GM18526 (cell line): ENCODE results near the gene NDC80.

Source experiments
- POLR2A ChIP-seq: IDR thresholded peaks from 3 replicates; pipeline ENCODE4 v1.6.1; 2011; ENCODE audit not compliant: insufficient read length; ENCODE audit errors: extremely low read depth

The NDC80 gene

DNA sequence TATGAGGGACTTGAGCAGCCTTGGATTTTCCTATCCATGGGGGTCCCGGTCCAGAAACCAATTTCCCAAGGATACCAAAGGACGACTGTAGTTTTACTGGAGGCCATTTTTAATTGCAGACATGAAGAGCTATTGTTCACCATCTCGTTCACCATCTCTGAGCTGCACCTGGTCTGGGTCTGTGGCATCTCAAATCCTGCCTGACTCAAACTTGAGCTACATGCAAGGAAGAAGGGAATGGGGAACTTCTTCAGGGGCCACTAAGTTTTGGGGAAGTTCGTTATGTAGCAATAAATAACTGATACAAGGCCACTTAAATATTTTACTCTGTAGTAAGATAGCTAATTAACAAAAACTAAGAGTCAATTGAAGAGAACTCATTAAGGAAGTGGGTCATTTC is 82.1 kb downstream of the NDC80 start:
- TF ChIP-seq POLR2A = no peak

DNA sequence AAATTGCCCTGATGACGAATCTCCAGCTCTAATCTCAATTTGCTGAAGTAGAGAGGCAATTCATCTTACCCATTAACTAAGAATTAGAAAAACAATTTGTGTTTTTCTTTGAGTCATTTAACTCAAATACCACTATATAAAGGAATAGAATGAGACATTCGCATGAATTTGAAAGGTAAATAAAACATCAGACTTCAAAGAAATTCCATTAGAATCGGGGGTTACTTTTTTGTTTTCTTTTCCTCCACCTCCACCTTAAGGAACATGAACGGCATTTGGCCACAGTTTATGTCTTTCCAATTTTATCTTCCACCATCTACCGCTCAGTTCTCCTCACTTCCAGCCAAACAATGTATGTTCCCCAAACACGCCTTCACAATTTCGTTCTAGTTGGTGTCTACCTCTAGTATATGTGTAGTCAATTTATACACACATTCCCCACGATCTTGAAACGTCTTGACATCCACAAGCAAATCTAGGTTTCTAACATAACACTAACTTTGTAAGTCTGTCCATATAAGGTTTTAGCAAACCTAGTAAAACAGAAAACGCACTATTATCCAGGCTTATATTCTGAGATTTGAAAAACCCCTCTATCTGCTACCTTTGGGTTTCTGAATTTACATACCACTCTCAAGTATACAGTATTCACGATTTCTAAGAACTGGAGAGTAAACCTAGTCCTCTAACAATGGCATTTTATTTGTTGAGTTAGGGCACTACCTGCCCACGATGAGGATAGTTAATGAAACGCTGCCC is 83.0 kb downstream of the NDC80 start:
- no peak for TF ChIP-seq POLR2A

DNA sequence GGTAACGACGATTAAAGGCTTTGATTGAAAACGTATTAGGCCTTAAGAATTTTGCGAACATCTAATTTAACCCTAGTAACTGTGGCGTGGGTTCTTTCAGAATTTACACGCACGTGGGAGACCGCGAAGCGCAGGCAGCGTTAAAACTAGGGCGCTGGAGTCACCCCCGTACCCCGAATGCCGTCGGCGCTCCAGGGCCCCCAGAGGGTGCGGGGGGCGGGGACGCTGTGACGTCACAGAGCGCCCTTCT is 83.5 kb downstream of the NDC80 start:
- no peak for TF ChIP-seq POLR2A

DNA sequence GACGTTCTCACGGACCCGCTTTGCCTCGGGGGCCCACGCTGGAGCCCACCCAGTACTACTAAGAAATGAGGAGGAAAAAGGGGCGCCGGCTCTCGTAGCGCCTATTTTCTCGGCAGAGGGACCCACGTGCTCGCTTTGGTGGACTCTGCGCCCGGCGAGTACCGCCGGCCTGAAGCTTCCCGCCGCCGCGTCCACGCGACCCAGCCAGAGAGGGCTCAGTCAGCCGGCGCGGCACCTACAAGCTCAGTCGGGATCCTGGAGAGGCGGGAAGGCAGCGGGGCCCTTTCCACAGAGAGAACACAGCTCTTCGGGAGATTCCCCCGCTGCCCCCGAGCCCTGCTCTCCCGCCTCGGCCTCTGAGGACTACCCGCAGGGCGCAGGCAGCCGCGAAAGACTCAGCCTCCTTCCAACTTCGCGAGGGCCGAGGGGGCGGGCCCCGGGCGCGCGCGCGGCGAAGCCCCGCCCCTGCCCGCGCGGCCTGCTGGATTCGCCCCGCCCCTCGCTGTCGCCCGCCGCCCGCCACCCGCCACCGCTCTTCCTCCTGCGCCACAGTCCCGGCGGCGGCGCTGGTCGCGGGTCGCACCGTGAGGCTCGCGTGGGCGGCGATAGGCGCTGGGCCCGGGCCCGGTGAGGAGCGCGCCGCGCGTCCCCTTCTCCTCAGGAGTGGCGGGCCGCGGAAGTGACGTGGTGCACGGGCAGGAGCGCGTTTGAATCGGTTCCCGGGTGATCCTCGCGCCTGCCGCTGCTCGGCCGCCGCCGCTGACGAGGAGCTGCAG is 84.0 kb downstream of the NDC80 start, which contains the start of gene SMCHD1:
TSS of gene SMCHD1 (plus strand) at position 549 of the 776 bp plus-strand sequence. CDS start 350 bp downstream, outside the sequence.
- peak; percentile 95 for TF ChIP-seq POLR2A

DNA sequence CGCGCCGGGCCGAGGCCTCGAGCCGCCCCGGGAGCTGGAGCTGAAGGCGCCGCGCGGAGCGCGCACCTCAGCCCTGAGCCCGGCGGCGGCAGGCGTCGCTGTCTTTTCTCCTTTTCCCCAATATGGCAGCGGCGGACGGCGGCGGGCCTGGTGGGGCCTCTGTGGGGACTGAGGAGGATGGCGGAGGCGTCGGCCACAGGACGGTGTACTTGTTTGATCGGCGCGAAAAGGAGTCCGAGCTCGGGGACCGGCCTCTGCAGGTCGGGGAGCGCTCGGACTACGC is 84.5 kb downstream of the NDC80 start:
- no peak for TF ChIP-seq POLR2A

DNA sequence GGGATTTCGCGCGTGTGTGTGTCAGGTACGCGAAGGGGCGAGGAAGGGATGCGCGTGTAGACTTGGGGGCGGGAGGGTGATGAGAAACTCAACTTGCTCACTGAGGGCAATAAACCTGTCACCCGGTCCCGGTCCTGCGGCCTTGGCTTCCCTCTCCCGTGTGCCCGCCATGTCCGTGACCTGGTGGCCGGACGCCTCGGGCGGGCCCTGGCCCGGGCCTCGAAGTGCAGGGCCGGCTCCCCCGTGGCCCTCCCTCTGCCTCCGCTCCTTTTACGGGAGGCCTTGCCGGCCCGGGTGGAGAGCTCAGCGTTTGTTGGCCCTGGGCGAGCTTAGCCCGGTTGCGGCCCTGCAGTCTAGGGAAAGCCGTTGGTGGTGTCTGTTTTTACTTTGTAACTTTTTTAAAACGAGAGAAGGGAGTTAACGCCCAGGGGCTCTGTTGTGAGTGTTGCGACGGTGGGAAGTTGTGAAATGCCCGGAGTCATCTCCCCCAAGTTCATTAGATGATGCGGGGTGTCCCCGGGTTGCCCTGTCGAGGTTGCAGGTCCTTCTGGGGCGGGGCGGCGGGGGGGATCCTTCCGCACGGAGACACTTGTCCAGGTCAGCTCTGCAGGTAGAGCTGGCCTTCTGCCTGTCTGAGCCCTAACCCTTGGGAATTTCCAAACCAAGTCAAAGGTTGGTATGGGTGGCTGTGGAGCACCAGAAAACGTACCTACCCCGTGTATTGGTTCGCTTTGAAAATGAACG is 85.1 kb downstream of the NDC80 start:
- TF ChIP-seq POLR2A = no peak

DNA sequence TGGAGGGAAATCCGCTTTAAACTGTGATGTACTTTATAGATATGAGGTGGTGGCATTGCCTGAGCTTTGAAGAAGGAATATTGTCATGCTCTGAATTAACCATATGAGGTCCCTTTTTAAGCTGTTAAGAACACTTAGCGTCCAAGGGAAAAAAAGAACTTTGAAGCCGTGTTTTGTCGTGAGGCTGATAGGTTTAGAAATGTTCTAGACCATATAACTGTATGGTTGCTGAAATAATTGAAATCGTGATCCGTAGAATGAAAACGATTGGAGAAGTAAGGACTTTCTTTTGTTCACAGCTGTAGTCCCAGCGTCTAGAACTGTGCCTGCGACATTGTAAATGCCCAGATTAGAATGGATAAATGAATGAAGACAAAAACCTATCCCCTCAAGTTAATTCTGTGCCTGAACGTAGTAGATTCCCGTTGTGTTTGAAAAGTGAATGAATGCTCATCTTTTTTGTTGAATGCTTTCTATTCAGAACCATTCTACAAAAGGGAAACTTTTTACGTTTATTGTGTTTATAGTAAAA is 85.7 kb downstream of the NDC80 start:
- no peak for TF ChIP-seq POLR2A

DNA sequence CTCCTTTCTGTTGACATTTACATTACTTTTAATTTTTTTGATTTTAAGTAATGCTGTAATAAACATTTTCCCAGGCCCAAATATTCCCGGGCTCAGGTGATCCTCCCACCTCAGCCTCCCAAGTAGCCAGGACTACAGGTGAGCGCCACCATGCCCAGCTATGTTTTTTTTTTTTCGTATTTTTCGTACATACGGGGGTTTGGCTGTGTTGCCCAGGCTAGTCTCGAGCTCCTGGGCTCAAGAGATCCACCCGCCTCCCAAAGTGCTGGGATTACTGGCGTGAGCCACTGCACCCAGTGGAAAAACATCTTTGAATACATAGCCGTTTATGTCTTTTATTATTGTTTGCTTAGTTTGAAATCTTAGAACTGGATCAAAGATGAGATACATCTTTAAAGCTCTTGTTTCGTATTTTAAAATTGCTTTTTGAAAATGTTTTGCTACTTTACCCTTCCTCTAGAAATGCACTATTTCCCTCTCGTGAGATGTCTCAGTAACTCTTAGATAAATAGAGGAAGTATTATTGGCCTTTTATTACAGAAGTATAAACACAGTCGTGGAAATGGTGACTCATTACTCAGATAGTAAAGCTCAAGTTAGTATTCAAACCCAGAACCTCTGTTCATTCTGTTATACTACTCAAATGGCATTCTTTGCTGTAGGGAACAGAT is 86.6 kb downstream of the NDC80 start:
- TF ChIP-seq POLR2A = no peak

DNA sequence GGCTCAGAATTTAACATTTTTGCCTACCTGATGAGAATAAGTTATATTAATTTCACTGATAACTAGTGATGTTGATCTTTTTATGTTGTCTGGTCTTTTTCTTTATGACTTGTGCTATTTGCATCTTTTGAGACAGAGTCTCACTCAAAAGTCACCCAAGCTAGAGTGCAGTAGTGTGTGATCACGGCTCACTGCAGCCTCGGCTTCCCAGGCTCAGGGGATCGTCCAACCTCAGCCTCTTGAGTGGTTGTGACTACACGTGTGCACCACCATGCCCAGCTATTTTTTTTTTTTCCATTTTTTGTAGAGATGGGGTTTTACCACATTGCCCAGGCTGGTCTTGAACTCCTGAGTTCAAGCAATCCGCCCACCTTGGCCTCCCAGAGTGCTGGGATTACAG is 91.6 kb downstream of the NDC80 start:
- TF ChIP-seq POLR2A = no peak
